HG03135 (cell line): ENCODE results near the gene NT5C3A.
"Not testable (repeated sequence)": the region's sequence is repeated elsewhere in the genome, so short reads cannot be mapped to it uniquely, and the experiment has no call there.

Experiments used
- ATAC-seq: cut with Tn5 transposase; IDR thresholded peaks from one replicate; pipeline ENCODE4 v1.9.1; 2021; ENCODE audit warnings: mild to moderate bottlenecking, moderate library complexity; ENCODE audit not compliant: unreplicated experiment

NT5C3A gene

GRCh38 chr7:33043501-33044400 is 18.8 kb downstream of the NT5C3A start:
- no peak for ATAC-seq

DNA sequence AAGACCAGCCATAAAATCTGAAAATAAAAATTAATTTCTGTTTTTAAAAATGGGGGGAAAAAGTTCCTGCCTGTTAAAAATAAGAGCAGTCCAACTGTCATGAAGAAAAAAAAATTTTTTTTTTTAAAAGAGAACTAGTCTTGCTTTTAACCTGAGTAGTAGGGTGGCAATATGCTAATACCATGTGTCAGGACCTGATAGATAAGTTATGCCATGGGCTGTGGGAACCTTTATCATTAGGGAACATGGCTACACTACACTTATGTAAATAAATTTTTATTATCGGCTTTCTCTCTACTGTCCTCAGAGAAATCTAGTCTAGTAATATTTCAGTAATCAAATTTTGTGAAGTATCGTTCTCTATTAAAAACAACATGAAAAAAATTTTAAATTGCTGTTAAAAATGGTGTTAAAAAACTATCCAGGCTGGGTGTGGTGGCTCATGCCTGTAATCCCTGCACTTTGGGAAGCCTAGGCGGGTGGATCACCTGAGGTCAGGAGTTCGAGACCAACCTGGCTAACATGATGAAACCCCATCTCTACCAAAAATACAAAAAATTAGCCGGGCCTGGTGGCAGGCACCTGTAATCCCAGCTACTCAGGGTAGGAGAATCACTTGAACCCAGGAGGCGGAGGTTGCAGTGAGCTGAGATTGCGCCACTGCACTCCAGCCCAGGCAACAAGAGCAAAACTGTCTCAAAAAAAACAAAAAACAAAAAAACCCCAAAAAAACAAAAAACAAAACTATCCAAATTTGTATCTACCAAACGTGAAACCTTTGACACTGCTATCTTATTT is 20.7 kb downstream of the NT5C3A start:
- no peak for ATAC-seq

- ATAC-seq, result peak; percentile 94
Measured at GRCh38 chr7:33040803-33041516, 21.6 kb downstream of the NT5C3A start.

DNA sequence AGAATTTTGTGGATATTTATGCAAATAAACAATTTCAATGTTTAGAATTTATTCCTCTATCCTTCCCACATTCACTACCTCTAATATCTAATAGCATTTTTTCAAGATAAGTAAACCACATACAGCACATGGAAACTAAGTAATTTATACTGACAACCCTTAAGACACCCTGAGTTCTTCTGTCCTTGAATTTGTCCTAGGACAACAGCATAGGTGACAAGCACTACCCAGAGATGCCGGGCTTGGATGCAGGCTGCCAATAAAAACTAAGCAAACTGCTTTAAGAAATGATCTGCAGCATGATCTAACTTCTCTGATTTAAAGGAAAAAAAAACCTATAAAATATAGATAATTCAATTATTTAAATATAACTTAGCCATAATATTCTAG is 22.7 kb downstream of the NT5C3A start:
- no peak for ATAC-seq

- peak; percentile 42 for ATAC-seq
Measured at GRCh38 chr7:33039257-33039902, 23.2 kb downstream of the NT5C3A start.

GRCh38 chr7:33038639-33039038 is 23.9 kb downstream of the NT5C3A start:
- ATAC-seq, result no peak

DNA sequence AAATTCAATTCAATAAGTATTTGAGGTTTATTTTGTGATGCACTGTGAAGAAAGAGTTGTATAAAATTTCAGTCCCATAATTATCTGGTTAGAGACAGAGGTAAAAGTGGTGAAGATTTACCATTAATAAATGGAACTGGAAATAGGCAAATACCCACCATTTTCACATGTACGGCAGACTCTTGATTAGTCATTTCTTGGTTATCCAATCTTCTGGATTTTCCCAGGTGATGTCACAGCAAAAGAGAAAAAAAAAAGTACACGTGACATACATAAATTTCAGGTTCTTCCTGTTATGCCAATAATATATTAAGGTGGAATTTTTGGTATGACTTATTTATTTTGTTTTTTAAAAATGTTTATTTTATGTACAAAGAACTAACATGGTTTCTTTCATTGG is 26.8 kb downstream of the NT5C3A start:
- no peak for ATAC-seq

DNA sequence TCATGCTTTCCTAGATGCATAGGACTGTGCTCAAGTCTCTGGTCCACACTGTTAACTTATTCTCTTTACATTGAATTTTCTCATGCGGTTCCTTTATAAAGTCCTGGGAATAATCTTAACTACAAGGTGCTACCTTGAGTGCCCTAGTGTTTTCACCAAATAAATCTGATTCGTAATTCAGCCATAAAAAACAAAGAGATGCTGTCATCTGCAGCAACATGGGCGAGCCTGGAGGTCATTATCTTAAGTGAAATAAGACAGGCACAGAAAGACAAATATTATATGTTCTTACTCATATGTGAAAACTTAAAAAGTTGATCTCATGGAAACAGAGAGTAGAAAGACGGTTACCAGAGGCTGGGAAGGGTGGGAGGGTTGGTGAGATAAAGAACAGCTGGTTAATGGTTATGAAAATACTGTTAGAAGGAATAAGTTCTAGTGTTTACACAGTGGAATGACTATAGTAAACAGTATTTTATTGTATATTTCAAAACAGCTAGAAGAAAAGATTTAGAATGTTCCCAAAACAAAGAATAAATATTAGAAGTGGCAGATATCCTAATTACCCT is 38.3 kb downstream of the NT5C3A start:
- ATAC-seq, result no peak

- ATAC-seq, result no peak
Measured at GRCh38 chr7:33012364-33012763, 50.2 kb downstream of the NT5C3A start.

DNA sequence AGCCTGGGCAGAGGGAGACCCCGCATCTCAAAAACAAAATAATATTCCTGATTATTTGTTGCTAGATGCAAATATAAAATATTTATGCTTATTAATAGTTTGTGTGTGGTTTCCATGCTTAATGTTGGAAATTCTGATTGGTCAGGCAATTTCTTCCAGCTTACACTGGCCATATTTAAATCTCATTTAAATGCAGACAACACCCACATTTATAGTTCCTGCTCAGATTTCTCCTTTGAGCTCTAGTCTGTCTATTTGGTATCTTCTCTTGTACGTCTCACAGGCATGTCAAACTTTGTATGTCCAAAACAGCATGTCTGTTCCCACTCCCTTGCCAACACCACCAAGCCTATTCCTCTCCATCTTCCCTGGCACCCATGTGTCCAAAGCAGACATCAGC is 52.8 kb downstream of the NT5C3A start:
- no peak for ATAC-seq

- not testable (repeated sequence) for ATAC-seq
Measured at GRCh38 chr7:33005690-33006089, 56.9 kb downstream of the NT5C3A start.

DNA sequence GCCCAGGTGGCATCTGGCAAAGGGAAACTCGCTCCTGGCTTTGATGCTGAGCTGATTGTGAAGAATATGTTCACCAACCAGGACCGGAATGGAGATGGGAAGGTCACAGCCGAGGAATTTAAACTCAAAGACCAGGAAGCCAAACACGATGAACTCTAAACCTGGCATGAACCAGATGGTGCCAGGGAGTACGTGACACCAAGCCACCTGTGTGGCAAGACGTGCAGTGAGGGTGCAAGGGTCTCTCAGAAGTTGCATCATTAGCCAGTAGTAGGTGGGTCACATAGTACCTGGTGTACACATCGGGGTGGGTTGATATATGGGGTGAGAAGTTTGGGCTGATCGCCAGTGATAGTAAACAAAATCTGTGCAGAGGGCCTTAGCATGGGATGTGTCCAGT is 57.4 kb downstream of the NT5C3A start:
- ATAC-seq, result not testable (repeated sequence)

DNA sequence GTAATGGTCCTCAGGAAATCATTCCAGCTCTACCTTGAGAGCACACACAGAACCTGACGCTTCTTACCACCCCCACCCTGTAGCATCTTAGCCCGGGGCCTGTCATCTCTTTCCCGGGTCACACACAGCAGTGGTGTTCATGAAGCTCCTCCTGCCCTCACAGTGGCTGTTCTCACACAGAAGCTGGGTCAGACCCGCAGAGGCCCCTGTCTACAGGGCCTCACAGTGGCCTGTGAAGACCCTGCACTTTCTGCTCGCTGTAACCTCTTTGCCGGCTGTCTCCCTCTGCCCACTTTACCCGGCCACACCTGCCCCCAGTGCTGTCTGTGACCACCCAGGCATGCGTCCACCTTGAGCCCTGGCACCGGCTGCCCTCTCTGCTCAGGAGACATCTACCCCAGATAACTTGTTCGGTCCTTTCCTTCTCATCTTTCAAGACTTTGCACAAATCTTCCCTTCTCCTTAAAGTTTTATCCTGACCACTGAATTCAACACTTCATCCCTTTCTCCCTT is 58.4 kb downstream of the NT5C3A start:
- ATAC-seq, result not testable (repeated sequence)

- ATAC-seq, result not testable (repeated sequence)
Measured at GRCh38 chr7:33003111-33003510, 59.5 kb downstream of the NT5C3A start.

- ATAC-seq, result not testable (repeated sequence)
Measured at GRCh38 chr7:32999380-32999779, 63.2 kb downstream of the NT5C3A start.

- peak; percentile 74 for ATAC-seq
Measured at GRCh38 chr7:32998361-32999171, 64.0 kb downstream of the NT5C3A start.

- peak; percentile 23 for ATAC-seq
Measured at GRCh38 chr7:32997956-32998355, 64.6 kb downstream of the NT5C3A start.

DNA sequence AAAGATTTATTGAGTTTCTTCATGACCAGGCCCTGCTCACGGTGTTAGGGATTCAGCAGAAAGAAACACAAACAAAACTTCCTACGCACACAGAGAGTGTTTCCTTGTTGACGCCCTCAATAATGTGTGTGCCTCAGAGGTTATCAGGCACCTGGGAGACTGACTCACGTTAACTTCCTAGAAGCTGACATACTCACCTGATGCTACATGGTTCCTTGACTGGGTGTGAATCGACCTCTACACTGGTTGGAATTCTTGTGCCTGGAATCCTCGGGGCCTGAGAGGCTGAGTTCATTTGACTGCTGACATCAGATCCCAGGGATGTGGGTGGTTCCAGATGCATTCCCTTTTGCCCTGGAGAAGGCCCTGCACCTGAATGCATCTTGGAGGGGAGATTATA is 69.8 kb downstream of the NT5C3A start:
- not testable (repeated sequence) for ATAC-seq

- not testable (repeated sequence) for ATAC-seq
Measured at GRCh38 chr7:32991975-32992700, 70.4 kb downstream of the NT5C3A start.
